SU-DHL-6 (cell line): ENCODE measurements around the gene RNF123.

Source experiments
- H2AFZ ChIP-seq: fragments of 200-600 bp; sonication (generic); 2 replicates; pipeline ENCODE4 v1.6.1; 2014; ENCODE audit warnings: low read depth, mild to moderate bottlenecking, moderate library complexity, mixed read lengths, antibody characterized with exemption, low read length; ENCODE audit not compliant: severe bottlenecking
- H3F3A ChIP-seq: fragments of 200-600 bp; shearing (Covaris generic); 2 replicates; pipeline ENCODE4 v1.6.0; 2016; ENCODE audit warnings: antibody characterized with exemption, mild to moderate bottlenecking; ENCODE audit not compliant: insufficient read depth
- H3K27ac ChIP-seq: fragments of 200-600 bp; sonication (generic); 2 replicates; pipeline ENCODE4 v1.5.1; 2016; ENCODE audit warnings: low read depth, mild to moderate bottlenecking, low read length, moderate library complexity, mixed read lengths
- H3K27me3 ChIP-seq: fragments of 200-600 bp; sonication (generic), shearing (Covaris generic); 2 replicates; pipeline ENCODE4 v1.6.0; 2014; ENCODE audit warnings: mild to moderate bottlenecking, low read length
- H3K36me3 ChIP-seq: fragments of 200-600 bp; sonication (generic); 2 replicates; pipeline ENCODE4 v1.6.1; 2014; ENCODE audit warnings: mild to moderate bottlenecking, low read length, mixed read lengths
- H3K4me2 ChIP-seq: fragments of 300-600, 200-600 bp; shearing (Covaris generic), sonication (generic); 2 replicates; pipeline ENCODE4 v1.6.0; 2014; ENCODE audit warnings: low read length, low read depth, mild to moderate bottlenecking; ENCODE audit not compliant: poor library complexity, severe bottlenecking
- H3K4me3 ChIP-seq: fragments of 200-600 bp; sonication (generic); 2 replicates; pipeline ENCODE4 v1.5.1; 2014; ENCODE audit warnings: antibody characterized with exemption, low read length, mild to moderate bottlenecking, mixed read lengths; ENCODE audit not compliant: insufficient read depth, poor library complexity, severe bottlenecking
- H3K79me2 ChIP-seq: fragments of 200-600 bp; sonication (generic); 2 replicates; pipeline ENCODE4 v1.6.1; 2014; ENCODE audit warnings: mild to moderate bottlenecking, low read length, moderate library complexity; ENCODE audit not compliant: insufficient read depth
- H3K9ac ChIP-seq: fragments of 200-600 bp; sonication (generic); 2 replicates; pipeline ENCODE4 v1.7.0; 2014; ENCODE audit warnings: mild to moderate bottlenecking, low read length
- H3K9me2 ChIP-seq: fragments of 200-600 bp; sonication (generic); replicated peaks from 2 replicates; pipeline ENCODE4 v1.6.1; 2014; ENCODE audit warnings: low read length; ENCODE audit not compliant: insufficient read depth
- H3K9me3 ChIP-seq: fragments of 200-600 bp; sonication (generic); 2 replicates; pipeline ENCODE4 v1.6.1; 2014; ENCODE audit warnings: low read length, mixed read lengths; ENCODE audit not compliant: insufficient read depth
- H4K20me1 ChIP-seq: fragments of 200-600 bp; sonication (generic); 2 replicates; pipeline ENCODE4 v1.6.1; 2014; ENCODE audit warnings: low read depth, mild to moderate bottlenecking, antibody characterized with exemption, low read length, moderate library complexity, mixed read lengths
- EZH2phosphoT487 ChIP-seq: fragments of 200-600 bp; sonication (generic), shearing (Covaris generic); conservative IDR thresholded peaks from 2 replicates; pipeline ENCODE4 v1.6.1; 2018; ENCODE audit warnings: mild to moderate bottlenecking, antibody characterized with exemption, low read length, moderate library complexity, mixed read lengths
- TF ChIP-seq, protein P1 (sequence below): fragments of 200-600 bp; sonication (generic); IDR thresholded peaks from one replicate; pipeline ENCODE4 v1.5.1; 2017; ENCODE audit warnings: antibody characterized with exemption, mild to moderate bottlenecking, low read length, moderate library complexity; ENCODE audit not compliant: insufficient read depth, poor library complexity, severe bottlenecking

The RNF123 gene

DNA sequence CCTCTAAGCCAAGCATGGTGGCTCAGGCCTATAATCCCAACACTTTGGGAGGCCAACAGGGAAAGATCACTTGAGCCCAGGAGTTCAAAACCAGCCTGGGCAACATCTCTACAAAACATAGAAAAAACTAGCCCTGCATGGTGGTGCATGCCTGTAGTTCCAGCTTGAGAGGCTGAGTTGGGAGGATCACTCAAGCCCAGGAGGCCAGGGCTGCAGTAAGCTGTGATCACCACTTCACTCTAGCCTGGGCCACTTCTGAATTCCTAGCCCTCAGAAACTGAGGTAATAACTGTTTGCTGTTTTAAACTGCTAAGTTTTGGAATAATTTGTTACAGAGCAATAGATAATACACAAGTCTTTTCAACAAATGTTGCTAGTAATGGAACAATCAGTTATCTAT lies 80.6 kb downstream of the RNF123 start:
- TF ChIP-seq, protein P1, sequence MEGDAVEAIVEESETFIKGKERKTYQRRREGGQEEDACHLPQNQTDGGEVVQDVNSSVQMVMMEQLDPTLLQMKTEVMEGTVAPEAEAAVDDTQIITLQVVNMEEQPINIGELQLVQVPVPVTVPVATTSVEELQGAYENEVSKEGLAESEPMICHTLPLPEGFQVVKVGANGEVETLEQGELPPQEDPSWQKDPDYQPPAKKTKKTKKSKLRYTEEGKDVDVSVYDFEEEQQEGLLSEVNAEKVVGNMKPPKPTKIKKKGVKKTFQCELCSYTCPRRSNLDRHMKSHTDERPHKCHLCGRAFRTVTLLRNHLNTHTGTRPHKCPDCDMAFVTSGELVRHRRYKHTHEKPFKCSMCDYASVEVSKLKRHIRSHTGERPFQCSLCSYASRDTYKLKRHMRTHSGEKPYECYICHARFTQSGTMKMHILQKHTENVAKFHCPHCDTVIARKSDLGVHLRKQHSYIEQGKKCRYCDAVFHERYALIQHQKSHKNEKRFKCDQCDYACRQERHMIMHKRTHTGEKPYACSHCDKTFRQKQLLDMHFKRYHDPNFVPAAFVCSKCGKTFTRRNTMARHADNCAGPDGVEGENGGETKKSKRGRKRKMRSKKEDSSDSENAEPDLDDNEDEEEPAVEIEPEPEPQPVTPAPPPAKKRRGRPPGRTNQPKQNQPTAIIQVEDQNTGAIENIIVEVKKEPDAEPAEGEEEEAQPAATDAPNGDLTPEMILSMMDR, result no peak
- TF ChIP-seq EZH2phosphoT487, result no peak
- Histone ChIP-seq H3K4me3 (no peak overlapping the region), H3K4me2 (no peak overlapping the region), H3K79me2 (peaks cover 69% of the 10 kb centered on the region), H3K9me3 (no peaks in the 10 kb centered on the region), H3F3A (0 out of 2 replicates have a peak, but pooled peaks cover 3% of the 10 kb centered on the region), H3K36me3 (no peaks in the 10 kb centered on the region), H4K20me1 (peaks cover 6% of the 10 kb centered on the region; the same call in 1 of the 2 replicates), H3K27ac (no peak overlapping the region), H3K9ac (no peak overlapping the region), H3K27me3 (no peaks in the 10 kb centered on the region), H3K9me2 (no peaks in the 10 kb centered on the region), H2AFZ (no peak overlapping the region)
